K562 treated with DMSO at 1 percent for 12 hours (cell line): Measurements from ENCODE around the gene SH2D5. TPM values are rescaled to one million over a fixed set of nuclear protein-coding genes. Genes with fewer than 3 reads are reported as not detected.

Source experiments
- total RNA-seq: library from RNA; unstranded; fragments of 300-600 nt; gene quantifications from 2 replicates; pipeline ENCODE4 v1.2.3, GENCODE V29; 2022; ENCODE audit not compliant: insufficient read depth

SH2D5 gene
- not detected in 2 replicates for total RNA-seq

DNA sequence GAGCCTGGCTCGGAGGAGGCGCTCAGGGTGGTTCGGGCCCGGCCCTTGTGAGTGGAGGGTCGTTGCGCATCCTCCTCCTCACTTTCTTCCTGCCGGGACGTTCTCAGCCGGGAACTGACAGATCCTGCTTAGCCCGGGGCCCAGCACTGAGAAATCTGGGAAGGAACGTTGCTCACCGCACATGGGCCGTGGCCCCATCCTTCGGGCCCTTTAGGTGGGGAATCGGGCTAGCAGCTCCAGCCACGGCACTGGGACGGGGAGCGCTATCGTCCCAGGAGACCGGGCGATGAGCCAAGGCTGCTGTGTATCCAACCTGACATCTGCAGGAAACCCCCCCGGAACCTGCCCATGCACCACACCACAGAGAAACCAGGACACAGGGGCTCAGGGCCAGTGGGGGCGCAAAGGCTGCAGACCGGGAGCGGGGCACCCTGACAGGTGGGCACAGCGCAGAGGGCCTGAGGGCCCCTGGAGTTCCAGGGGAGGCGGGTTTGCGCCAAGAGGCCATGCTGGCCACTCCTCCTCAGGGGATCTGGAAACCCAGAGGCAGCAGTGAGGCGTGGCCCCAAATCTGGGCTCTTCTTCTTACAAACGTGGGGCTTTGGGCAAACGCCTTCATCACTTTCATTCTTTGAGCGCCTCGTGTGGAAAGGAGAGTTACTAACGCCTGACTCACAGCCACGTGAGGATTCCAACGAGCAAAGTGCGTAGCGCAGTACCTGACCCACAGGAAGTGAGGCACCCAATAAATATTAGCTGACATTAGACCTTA, at the start of gene SH2D5:
Gene SH2D5, minus strand, starts transcription at position 116 of the 772 bp plus-strand sequence. CDS start 4,659 bp downstream, outside the sequence.

GRCh38 chr1:20717452-20718342, 14.8 kb downstream of the SH2D5 start, which contains the start of gene KIF17:
Gene KIF17 (minus strand): TSS chr1:20718007. CDS start chr1:20717706, 301 bp downstream.

Other genes with a start within 250 kb of the SH2D5 start
- gene CAMK2N1, start 246.5 kb downstream of the SH2D5 start, total RNA-seq, result 2.1 and 4.0 TPM in 2 replicates
- 35.5 and 46.3 TPM in 2 replicates for gene MUL1, start 224.6 kb downstream of the SH2D5 start, total RNA-seq
- gene FAM43B, start 180.1 kb downstream of the SH2D5 start, total RNA-seq, result not detected in 2 replicates
- gene CDA, start 143.6 kb downstream of the SH2D5 start, total RNA-seq, result not detected in 2 replicates
- gene PINK1, start 99.2 kb downstream of the SH2D5 start, total RNA-seq, result 72.3 and 83.9 TPM in 2 replicates
- gene DDOST, start 71.3 kb downstream of the SH2D5 start, total RNA-seq, result 258 and 340 TPM in 2 replicates
- 0.39 TPM in 1 of 2 replicates, not detected in the other for gene KIF17, start 14.7 kb downstream of the SH2D5 start, total RNA-seq
- gene HP1BP3, start 54.6 kb upstream of the SH2D5 start, total RNA-seq, result 82.0 and 309 TPM in 2 replicates